ENCODE measurements around the gene PSMG3.
"Not testable (repeated sequence)": the region's sequence is repeated elsewhere in the genome, so short reads cannot be mapped to it uniquely, and the experiment has no call there.

The PSMG3 gene

GRCh38 chr7:1520539-1521234 lies 49.1 kb downstream of the PSMG3 start:
- H3K27ac ChIP-seq, result no peak overlapping the region
- no peak for TF ChIP-seq ZFX (IDR thresholded peaks at IDR 0.05)
- TF ChIP-seq CTCF (conservative IDR thresholded peaks at IDR 0.05), result no peak

- H3K27ac ChIP-seq, result not testable (repeated sequence)
These were observed 50.4 kb downstream of the PSMG3 start for GRCh38 chr7:1519322-1519922.
